Activated CD8-positive, alpha-beta memory T cell treated with anti-CD3 and anti-CD28 coated beads, Interleukin-2, amount 50 U/mL, for 1 hour (primary cell): Measurements from ENCODE around the gene EEF1A2.
"Not testable (repeated sequence)": the region's sequence is repeated elsewhere in the genome, so short reads cannot be mapped to it uniquely, and the experiment has no call there.

Source experiments
- DNase-seq: peaks from one replicate; pipeline ENCODE4 v3.0.0-alpha.2; 2020; ENCODE audit errors: extremely low read depth

Gene EEF1A2

GRCh38 chr20:63520504-63520933 lies 21.6 kb upstream of the EEF1A2 start, which contains the start of gene PPDPF:
TSS of gene PPDPF (plus strand) at chr20:63520765. CDS start at chr20:63521309, 544 bp downstream.
- DNase-seq, result peak; percentile 48

GRCh38 chr20:63519668-63520503 lies 21.0 kb upstream of the EEF1A2 start:
- no peak for DNase-seq

DNA sequence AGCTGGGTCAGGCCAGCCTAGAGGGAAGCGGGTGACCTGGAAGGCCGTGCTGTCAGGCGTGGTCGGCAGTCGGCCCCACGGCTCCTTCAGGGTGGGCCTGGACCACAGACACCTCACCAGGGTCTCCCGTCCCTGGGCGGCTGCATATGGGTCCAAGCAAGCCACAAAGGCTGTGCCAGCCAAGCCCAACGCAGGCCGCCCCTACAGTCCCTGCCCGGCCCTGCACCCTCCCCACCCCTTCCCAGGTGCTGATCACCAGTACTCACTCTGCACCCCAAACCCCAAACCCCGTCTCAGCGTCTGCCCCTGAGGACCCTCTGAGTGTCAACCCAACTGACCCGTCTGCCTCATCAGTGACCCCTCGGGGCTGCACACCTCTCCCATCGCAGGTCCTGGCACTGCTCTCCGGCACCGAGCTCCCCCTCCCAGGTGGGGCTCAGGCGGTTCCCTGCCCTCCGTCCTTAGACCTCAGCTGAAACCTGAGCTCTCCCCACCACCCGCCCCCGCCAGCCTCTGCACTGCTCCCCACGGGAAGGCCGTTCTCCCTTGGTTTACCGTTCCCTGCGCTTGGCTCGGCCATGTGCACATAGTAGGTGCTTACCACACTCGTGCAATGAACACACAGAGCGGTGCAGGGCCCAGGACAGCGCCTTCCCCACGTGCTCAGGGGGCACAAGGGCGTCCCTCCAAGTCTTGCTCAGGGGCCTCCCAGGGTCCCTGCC lies 20.2 kb upstream of the EEF1A2 start:
- no peak for DNase-seq

DNA sequence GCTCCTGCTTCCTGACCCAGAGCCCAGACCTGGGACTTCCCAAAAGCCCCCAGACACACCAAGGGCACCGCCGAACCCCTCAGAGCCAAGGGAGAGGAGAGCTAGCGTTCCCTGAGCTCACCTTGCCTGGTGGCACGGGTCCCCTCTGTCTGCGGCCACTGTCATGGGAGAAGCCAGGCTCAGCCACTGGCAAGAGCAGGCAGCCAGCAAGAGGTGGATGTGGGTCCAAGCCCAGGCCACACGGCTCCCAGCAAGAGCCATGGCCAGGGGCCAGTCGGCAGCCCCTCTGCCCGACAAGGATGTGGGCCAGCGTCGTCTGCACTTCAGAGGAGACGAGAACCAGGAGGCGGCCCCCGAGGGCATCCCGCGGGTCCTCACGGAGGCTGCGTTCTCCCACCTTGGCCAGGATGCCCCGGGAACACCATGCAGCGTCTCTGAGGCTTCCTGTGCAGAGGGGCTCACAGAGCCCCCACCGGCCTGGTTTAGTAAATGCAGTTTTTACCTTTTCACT lies 19.5 kb upstream of the EEF1A2 start:
- no peak for DNase-seq

GRCh38 chr20:63517376-63518309 lies 18.8 kb upstream of the EEF1A2 start:
- DNase-seq, result no peak

- DNase-seq, result not testable (repeated sequence)
Observed at GRCh38 chr20:63514520-63514919, 15.6 kb upstream of the EEF1A2 start.

DNA sequence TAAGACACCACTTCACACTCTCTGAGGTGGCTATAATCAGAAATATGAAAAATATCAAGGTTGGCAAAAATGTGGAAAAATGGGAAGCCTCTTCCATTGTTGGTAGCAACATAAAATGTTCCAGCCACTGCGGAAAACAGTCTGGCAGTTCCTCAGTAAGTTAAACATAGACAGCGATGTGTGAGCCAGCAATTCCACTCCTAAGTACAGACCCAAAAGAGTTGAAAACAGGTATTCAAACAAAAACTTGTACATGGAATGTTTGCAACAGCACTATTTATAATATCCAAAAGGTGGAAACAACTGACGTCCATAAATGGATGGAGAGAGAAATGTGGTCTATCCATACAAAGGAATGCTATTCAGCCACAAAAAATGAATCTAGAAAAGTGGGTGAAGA lies 14.3 kb upstream of the EEF1A2 start:
- no peak for DNase-seq

DNA sequence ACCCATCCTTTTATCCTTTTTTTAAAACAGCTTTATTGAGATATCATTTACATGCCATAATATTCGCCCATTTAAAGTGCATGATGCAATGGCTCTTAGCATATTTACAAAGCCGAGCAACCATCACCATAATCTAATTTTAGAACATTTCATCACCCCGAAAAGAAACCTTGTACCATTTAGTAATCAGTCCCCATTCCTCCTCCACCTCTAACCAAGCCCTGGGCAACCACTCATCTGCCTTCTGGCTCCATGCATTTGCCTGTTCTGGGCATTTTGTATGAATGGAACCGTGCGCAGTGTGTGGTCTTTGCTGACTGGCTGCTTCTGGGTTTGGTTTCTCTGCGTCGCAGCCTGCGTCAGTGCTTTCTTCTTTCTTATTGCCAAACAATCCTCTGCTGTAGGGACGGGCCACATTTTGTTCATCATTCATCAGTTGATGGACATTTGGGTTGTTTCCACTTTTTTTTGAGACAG lies 10.2 kb upstream of the EEF1A2 start:
- no peak for DNase-seq

GRCh38 chr20:63508072-63508768 lies 9.3 kb upstream of the EEF1A2 start:
- no peak for DNase-seq

- DNase-seq, result no peak
Observed at GRCh38 chr20:63507083-63507743, 8.3 kb upstream of the EEF1A2 start.

- no peak for DNase-seq
Observed at GRCh38 chr20:63505723-63506122, 6.8 kb upstream of the EEF1A2 start.

- no peak for DNase-seq
Observed at GRCh38 chr20:63505281-63505680, 6.4 kb upstream of the EEF1A2 start.

DNA sequence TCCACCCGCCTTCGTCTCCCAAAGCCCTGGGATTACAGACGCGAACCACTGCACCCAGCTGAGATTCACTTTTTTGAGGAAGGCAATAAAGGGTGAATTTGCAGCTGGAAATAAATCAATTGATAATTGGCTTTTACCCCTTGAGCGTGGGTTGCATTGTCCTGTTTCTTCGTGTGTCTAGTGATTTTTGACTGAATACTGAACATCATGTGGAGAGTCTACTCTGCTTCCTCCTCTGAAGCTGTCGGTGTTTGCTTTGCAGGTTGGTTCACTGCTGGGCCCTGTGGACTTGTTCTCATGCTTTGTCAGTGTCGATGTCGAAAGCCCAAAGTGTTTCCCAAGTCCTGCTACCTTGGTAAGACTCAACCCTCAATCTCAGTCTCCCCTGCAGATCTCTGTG lies 5.8 kb upstream of the EEF1A2 start:
- DNase-seq, result no peak

- DNase-seq, result no peak
Observed at GRCh38 chr20:63503524-63503923, 4.6 kb upstream of the EEF1A2 start.

DNA sequence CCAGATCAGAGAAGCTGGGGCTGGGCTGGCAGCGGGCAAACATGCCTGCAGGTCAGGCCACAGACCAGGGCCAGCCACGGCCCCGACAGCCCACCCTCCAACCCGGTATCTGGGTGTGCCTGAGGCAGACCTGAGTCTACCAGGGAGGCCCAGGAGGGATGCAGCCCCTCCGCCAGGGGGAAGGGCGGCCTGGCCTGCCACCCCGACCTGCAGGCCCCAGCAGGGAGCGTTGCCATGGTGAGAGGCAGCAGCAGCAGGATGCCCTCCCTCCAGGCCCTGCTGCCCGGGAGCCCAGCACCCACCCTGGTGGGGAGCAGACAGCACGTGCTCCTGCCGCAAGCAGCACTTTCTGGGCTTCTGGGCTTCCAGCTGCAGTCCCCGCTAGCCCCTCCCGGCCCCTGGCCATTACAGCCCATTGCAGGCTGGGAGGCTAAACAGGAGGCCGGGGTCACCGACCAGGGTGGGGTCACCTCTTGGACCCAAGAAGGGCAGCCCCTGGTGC lies 3.8 kb upstream of the EEF1A2 start:
- no peak for DNase-seq

- no peak for DNase-seq
Observed at GRCh38 chr20:63501818-63502670, 3.2 kb upstream of the EEF1A2 start.

DNA sequence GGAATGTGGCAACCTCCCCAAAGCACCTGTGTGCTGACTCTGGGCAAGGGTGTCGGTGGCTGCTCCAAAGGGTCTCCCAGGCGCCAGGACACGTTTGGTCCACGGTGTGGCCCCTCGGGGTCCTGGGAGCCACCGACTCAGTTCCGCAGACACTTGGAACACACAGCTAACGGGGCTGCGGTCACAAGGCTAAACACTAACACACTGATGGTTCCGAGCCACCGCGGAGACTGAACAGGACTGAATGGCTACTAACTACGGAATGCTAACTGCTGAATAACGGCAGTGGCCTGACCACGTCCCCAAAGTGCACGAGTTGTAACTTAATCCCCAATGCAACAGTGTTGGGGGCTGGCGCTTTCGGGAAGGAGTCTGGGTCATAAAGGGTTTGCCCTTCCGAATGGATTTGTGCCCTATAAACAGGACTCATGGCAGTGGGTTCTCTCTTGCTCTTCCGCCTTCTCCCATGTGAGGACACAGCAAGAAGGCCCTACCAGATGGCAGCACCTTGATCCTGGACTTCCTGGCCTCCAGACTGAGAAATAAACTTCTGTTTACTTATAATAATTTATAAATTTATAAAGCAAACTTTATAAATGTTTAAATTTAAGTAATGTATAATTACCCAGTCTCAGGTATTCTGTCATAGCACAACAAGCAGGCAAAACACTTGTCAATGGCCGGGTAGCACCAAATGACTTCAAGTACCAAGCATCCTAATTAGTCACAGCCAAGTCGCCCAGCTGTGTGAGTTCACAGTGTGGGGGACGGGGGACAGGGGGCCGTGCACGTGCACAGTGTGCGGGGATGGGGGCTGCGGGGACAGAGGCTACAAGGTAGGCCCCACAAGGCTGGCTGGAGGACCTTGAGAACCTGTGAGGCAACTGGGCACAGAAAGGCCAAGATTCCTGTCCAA lies 2.3 kb upstream of the EEF1A2 start:
- no peak for DNase-seq
